ENCODE measurements around the gene IGF1.

The IGF1 gene

GRCh38 chr12:102441077-102441596 lies 39.2 kb downstream of the IGF1 start:
- DNase-seq (no peak), ATAC-seq (replicated peaks) (no peak)
- Mint-ChIP-seq H3K9me3 (peaks cover 0 to 1% of the 10 kb centered on the region in 2 donors), H3K36me3 (ENCODE audit: insufficient read depth) (no peaks in the 10 kb centered on the region), H3K27me3 (peaks cover 25 to 31% of the 10 kb centered on the region in 2 donors), H3K27ac (no peak overlapping the region), H3K4me3 (no peak overlapping the region), H3K4me1 (ENCODE audit: low read depth in 2 of 2) (no peaks in the 10 kb centered on the region)

GRCh38 chr12:102439426-102440405 lies 40.6 kb downstream of the IGF1 start:
- H3K27ac Mint-ChIP-seq: no peak overlapping the region
- peaks cover 25 to 28% of the 10 kb centered on the region in 2 donors for H3K27me3 Mint-ChIP-seq
- H3K4me1 Mint-ChIP-seq (ENCODE audit: low read depth in 2 of 2): no peaks in the 10 kb centered on the region
- no peak overlapping the region for H3K4me3 Mint-ChIP-seq
- H3K36me3 Mint-ChIP-seq (ENCODE audit: insufficient read depth): no peaks in the 10 kb centered on the region
- DNase-seq: no peak
- ATAC-seq (replicated peaks): no peak
- H3K9me3 Mint-ChIP-seq: no peaks in the 10 kb centered on the region

GRCh38 chr12:102438827-102439210 lies 41.5 kb downstream of the IGF1 start:
- peaks cover 25 to 28% of the 10 kb centered on the region in 2 donors for H3K27me3 Mint-ChIP-seq
- no peak overlapping the region for H3K4me3 Mint-ChIP-seq
- no peaks in the 10 kb centered on the region for H3K9me3 Mint-ChIP-seq
- ATAC-seq (replicated peaks) (no peak), DNase-seq (no peak)
- H3K27ac Mint-ChIP-seq: no peak overlapping the region
- H3K4me1 Mint-ChIP-seq (ENCODE audit: low read depth in 2 of 2): no peaks in the 10 kb centered on the region
- no peaks in the 10 kb centered on the region for H3K36me3 Mint-ChIP-seq (ENCODE audit: insufficient read depth)

GRCh38 chr12:102438047-102438826 lies 42.1 kb downstream of the IGF1 start:
- H3K27ac Mint-ChIP-seq: no peak overlapping the region
- peaks cover 25 to 33% of the 10 kb centered on the region in 2 donors for H3K27me3 Mint-ChIP-seq
- H3K4me1 Mint-ChIP-seq (ENCODE audit: low read depth in 2 of 2): no peaks in the 10 kb centered on the region
- no peaks in the 10 kb centered on the region for H3K9me3 Mint-ChIP-seq
- ATAC-seq (replicated peaks) (no peak), DNase-seq (no peak)
- H3K4me3 Mint-ChIP-seq: no peak overlapping the region
- H3K36me3 Mint-ChIP-seq (ENCODE audit: insufficient read depth): no peaks in the 10 kb centered on the region

- H3K4me1 Mint-ChIP-seq (ENCODE audit: low read depth in 2 of 2): no peaks in the 10 kb centered on the region
- H3K36me3 Mint-ChIP-seq (ENCODE audit: insufficient read depth): no peaks in the 10 kb centered on the region
- DNase-seq (no peak), ATAC-seq (replicated peaks) (no peak)
- H3K9me3 Mint-ChIP-seq: no peaks in the 10 kb centered on the region
- H3K27ac Mint-ChIP-seq: no peak overlapping the region
- H3K4me3 Mint-ChIP-seq: no peak overlapping the region
- peaks cover 25 to 36% of the 10 kb centered on the region in 2 donors for H3K27me3 Mint-ChIP-seq
Measured at GRCh38 chr12:102437511-102437910, 42.9 kb downstream of the IGF1 start.

- H3K4me3 Mint-ChIP-seq: no peak overlapping the region
- H3K27me3 Mint-ChIP-seq: peaks cover 25 to 34% of the 10 kb centered on the region in 2 donors
- no peaks in the 10 kb centered on the region for H3K36me3 Mint-ChIP-seq (ENCODE audit: insufficient read depth)
- H3K27ac Mint-ChIP-seq: no peak overlapping the region
- no peak for ATAC-seq (replicated peaks)
- DNase-seq: no peak
- no peaks in the 10 kb centered on the region for H3K4me1 Mint-ChIP-seq (ENCODE audit: low read depth in 2 of 2)
- no peaks in the 10 kb centered on the region for H3K9me3 Mint-ChIP-seq
Measured at GRCh38 chr12:102436867-102437266, 43.5 kb downstream of the IGF1 start.

- Mint-ChIP-seq H3K4me3 (no peak overlapping the region), H3K9me3 (no peaks in the 10 kb centered on the region), H3K4me1 (ENCODE audit: low read depth in 2 of 2) (no peaks in the 10 kb centered on the region), H3K36me3 (ENCODE audit: insufficient read depth) (no peaks in the 10 kb centered on the region), H3K27me3 (peaks cover 25 to 35% of the 10 kb centered on the region in 2 donors), H3K27ac (no peak overlapping the region)
- DNase-seq (no peak), ATAC-seq (replicated peaks) (no peak)
Measured at GRCh38 chr12:102435827-102436436, 44.4 kb downstream of the IGF1 start.

- no peak for DNase-seq
- Mint-ChIP-seq H3K9me3 (no peaks in the 10 kb centered on the region), H3K4me1 (ENCODE audit: low read depth in 2 of 2) (no peaks in the 10 kb centered on the region), H3K27me3 (peaks cover 12 to 24% of the 10 kb centered on the region in 2 donors), H3K36me3 (ENCODE audit: insufficient read depth) (no peaks in the 10 kb centered on the region), H3K27ac (no peak overlapping the region), H3K4me3 (no peak overlapping the region)
- no peak for ATAC-seq (replicated peaks)
Measured at GRCh38 chr12:102433304-102433703, 47.1 kb downstream of the IGF1 start.

- Mint-ChIP-seq H3K4me3 (no peak overlapping the region), H3K4me1 (ENCODE audit: low read depth in 2 of 2) (no peaks in the 10 kb centered on the region), H3K9me3 (peaks cover under 1 to 2% of the 10 kb centered on the region in 2 donors), H3K27me3 (peaks cover 0 to 15% of the 10 kb centered on the region in 2 donors), H3K36me3 (ENCODE audit: insufficient read depth) (no peaks in the 10 kb centered on the region), H3K27ac (no peak overlapping the region)
- DNase-seq (no peak), ATAC-seq (replicated peaks) (no peak)
Measured at GRCh38 chr12:102430661-102431060, 49.7 kb downstream of the IGF1 start.

- DNase-seq: no peak
- Mint-ChIP-seq H3K27ac (no peak overlapping the region), H3K9me3 (peaks cover 2 to 5% of the 10 kb centered on the region in 2 donors), H3K27me3 (peaks cover 0 to 15% of the 10 kb centered on the region in 2 donors), H3K36me3 (ENCODE audit: insufficient read depth) (no peaks in the 10 kb centered on the region), H3K4me1 (ENCODE audit: low read depth in 2 of 2) (no peaks in the 10 kb centered on the region), H3K4me3 (no peak overlapping the region)
- ATAC-seq (replicated peaks): no peak
Measured at GRCh38 chr12:102429211-102430154, 50.9 kb downstream of the IGF1 start.

- no peak overlapping the region for H3K27ac Mint-ChIP-seq
- no peaks in the 10 kb centered on the region for H3K36me3 Mint-ChIP-seq (ENCODE audit: insufficient read depth)
- peaks cover 2 to 5% of the 10 kb centered on the region in 2 donors for H3K9me3 Mint-ChIP-seq
- ATAC-seq (replicated peaks): no peak
- no peak for DNase-seq
- no peak overlapping the region for H3K4me3 Mint-ChIP-seq
- H3K4me1 Mint-ChIP-seq (ENCODE audit: low read depth in 2 of 2): no peaks in the 10 kb centered on the region
- peaks cover 0 to 6% of the 10 kb centered on the region in 2 donors for H3K27me3 Mint-ChIP-seq
Measured at GRCh38 chr12:102427543-102427941, 52.8 kb downstream of the IGF1 start.
